NAMALWA (cell line): Measurements from ENCODE around the gene TUBG1.
A peak's percentile ranks its signal among the peaks of the same experiment; 100 is the strongest.

Source experiments
- DNase-seq: peaks from one replicate; pipeline ENCODE4 v3.0.0-alpha.2; 2015; ENCODE audit warnings: low spot score

TUBG1 gene

GRCh38 chr17:42609182-42609813, at the start of gene TUBG1, which contains the start of gene RETREG3:
TSS of gene TUBG1 (plus strand) at chr17:42609683. CDS start at chr17:42609738, 55 bp downstream.
TSS of gene RETREG3 (minus strand) at chr17:42609374. CDS start at chr17:42609324, 50 bp downstream.
- DNase-seq = peak; percentile 99

- DNase-seq = no peak
These were observed 49.2 kb upstream of the TUBG1 start for GRCh38 chr17:42560246-42560645.

GRCh38 chr17:42561897-42562387, 47.5 kb upstream of the TUBG1 start, which contains the start of gene COASY:
TSS of gene COASY (plus strand) at chr17:42562148. CDS start at chr17:42562623, 475 bp downstream.
- peak; percentile 96 for DNase-seq

GRCh38 chr17:42562388-42563142, 46.9 kb upstream of the TUBG1 start:
- no peak for DNase-seq

GRCh38 chr17:42563143-42563509, 46.4 kb upstream of the TUBG1 start:
- no peak for DNase-seq

GRCh38 chr17:42563543-42563942, 45.9 kb upstream of the TUBG1 start:
- DNase-seq = no peak

- no peak for DNase-seq
These were observed 45.5 kb upstream of the TUBG1 start for GRCh38 chr17:42563950-42564349.

GRCh38 chr17:42564815-42565522, 44.5 kb upstream of the TUBG1 start:
- DNase-seq = no peak

GRCh38 chr17:42565523-42566214, 43.8 kb upstream of the TUBG1 start:
- DNase-seq = no peak

GRCh38 chr17:42566215-42566882, 43.1 kb upstream of the TUBG1 start:
- DNase-seq = no peak

GRCh38 chr17:42566883-42567573, 42.5 kb upstream of the TUBG1 start, which contains the start of gene MLX:
TSS of gene MLX (plus strand) at chr17:42567100. CDS start at chr17:42567125, 25 bp downstream.
- peak; percentile 94 for DNase-seq

- DNase-seq = no peak
These were observed 41.0 kb upstream of the TUBG1 start for GRCh38 chr17:42568341-42569111.

GRCh38 chr17:42571435-42572225, 37.9 kb upstream of the TUBG1 start:
- no peak for DNase-seq

- no peak for DNase-seq
These were observed 36.4 kb upstream of the TUBG1 start for GRCh38 chr17:42573095-42573494.

- no peak for DNase-seq
These were observed 35.0 kb upstream of the TUBG1 start for GRCh38 chr17:42574463-42574862.

- DNase-seq = peak; percentile 59
These were observed 32.3 kb upstream of the TUBG1 start for GRCh38 chr17:42577140-42577531.

GRCh38 chr17:42577532-42578281, 31.8 kb upstream of the TUBG1 start, which contains the start of gene PSMC3IP:
TSS of gene PSMC3IP (minus strand) at chr17:42577729. CDS start at chr17:42577686, 43 bp downstream.
- DNase-seq = peak; percentile 96

- peak; percentile 91 for DNase-seq
These were observed 31.1 kb upstream of the TUBG1 start for GRCh38 chr17:42578282-42578869.
